GM12892 (cell line): ENCODE results near the gene ADARB2.

Source experiments
- DNase-seq: peaks from one replicate; pipeline ENCODE4 v3.0.0; 2011; ENCODE audit not compliant: insufficient read length
- FAIRE-seq: peaks from 2 replicates; lab custom pipeline; 2011; peaks lifted over from hg19 to GRCh38; lab: Jason Lieb, UNC
- POLR2A ChIP-seq: IDR thresholded peaks from 2 replicates; pipeline ENCODE4 v1.6.1; 2011; ENCODE audit warnings: low read depth, low read length, control low read depth
- POLR2AphosphoS5 ChIP-seq: IDR thresholded peaks from 2 replicates; pipeline ENCODE4 v1.6.1; 2011; ENCODE audit warnings: low read depth, low read length, control low read depth
- TAF1 ChIP-seq: IDR thresholded peaks from 2 replicates; pipeline ENCODE4 v1.6.1; 2011; ENCODE audit warnings: low read depth, mild to moderate bottlenecking, control low read depth, low read length, borderline replicate concordance

Gene ADARB2

DNA sequence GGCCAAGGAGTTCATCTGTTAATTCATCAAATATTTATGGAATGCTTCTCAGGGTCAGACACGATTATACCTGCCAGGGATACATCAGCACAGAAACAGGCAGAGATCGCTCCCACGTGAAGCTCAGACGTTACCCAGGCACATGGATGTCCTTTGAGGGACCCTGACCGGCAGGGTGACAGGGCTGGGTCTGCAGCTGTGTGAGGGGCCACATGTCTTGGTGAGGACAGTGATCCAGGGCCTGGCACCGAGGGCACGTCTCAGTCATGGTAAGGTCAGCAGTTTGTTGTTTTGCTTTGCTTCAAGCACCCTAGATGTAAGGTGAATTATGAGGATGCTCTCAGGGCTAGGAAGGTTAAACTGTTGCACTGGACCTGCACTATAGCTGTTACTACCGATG, 453.2 kb downstream of the ADARB2 start:
- no peak for FAIRE-seq
- no peak for TF ChIP-seq TAF1
- no peak for TF ChIP-seq POLR2AphosphoS5
- TF ChIP-seq POLR2A: no peak

DNA sequence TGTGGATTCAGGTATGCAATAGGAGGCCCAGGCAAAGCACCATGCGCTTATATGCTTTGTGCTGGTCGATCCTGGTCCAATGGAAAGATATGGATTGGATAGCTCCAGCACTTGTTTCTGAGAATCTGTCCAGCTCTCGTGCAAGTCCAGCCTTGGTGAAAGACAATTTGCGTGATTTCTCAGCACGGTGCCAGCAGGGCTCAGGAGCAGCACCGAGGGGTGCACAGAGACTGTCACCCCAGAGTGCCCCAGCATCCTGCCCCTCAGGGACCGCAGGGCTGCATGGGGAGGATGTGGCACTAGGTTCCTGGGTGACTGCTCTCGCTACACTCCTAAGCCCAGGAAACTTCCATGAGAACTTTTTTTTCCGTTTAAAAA, 455.9 kb downstream of the ADARB2 start:
- FAIRE-seq (no peak), DNase-seq (no peak)
- no peak for TF ChIP-seq TAF1
- no peak for TF ChIP-seq POLR2A
- no peak for TF ChIP-seq POLR2AphosphoS5

More for the DNA sequence above, 453.2 kb downstream of the ADARB2 start:
- DNase-seq: no peak

DNA sequence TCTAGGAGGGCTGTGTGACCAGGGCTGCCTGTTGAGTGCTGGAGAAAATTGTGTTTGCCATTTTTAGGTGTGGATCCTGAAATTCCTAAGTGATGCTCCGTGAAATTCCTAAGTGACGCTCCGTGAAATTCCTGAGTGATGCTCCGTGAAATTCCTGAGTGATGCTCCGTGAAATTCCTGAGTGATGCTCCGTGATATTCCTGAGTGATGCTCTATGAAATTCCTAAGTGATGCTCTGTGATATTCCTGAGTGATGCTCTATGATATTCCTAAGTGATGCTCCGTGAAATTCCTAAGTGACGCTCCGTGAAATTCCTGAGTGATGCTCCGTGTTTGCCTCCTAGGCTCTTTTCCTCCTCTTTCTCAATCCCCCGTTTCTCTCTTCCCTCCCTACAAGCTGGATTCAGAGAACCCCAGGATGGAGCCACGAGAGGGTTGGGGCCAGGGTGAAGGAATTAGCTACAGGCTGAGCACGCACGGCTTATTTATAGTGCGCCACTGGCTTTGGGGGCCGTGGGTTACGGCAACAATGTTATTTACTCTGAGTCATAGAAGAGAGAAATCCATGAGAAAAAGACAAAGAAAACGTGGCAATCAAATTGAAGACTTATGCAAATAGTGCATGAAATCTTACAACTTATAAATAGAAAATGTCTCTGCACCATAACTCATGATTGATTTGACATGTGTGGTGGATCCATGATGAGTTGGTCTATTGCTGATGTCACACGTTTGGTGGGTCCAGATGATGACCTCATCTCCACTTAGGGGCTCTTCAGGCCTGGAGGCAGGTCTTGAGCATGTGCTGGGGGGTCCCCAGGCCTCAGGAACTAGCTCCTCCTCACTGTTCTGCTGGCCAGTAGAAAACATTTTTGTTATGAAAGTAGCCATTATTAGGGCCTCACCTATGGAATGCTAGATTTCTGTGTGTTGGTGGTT, 456.6 kb downstream of the ADARB2 start:
- FAIRE-seq: no peak
- no peak for DNase-seq
- TF ChIP-seq POLR2A (no peak), TAF1 (no peak), POLR2AphosphoS5 (no peak)

DNA sequence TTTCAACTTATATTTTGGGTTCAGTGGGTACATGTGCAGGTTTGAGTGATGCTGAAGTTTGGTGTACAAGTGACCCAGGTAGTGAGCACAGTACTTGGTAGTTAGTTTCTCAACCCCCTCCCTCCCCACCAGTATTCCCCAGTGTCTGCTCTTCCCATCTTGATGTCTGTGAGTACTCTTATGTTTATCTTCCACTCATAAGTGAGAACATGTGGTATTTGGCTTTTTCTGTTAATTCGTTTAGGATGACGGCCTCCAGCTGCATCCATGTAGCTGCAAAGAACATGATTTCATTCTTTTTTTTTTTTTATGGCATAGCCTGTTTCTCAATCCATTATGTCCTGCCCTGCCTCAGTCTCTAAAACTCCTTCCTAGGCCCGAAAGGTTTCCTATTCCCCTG, 459.0 kb downstream of the ADARB2 start:
- FAIRE-seq: no peak

DNA sequence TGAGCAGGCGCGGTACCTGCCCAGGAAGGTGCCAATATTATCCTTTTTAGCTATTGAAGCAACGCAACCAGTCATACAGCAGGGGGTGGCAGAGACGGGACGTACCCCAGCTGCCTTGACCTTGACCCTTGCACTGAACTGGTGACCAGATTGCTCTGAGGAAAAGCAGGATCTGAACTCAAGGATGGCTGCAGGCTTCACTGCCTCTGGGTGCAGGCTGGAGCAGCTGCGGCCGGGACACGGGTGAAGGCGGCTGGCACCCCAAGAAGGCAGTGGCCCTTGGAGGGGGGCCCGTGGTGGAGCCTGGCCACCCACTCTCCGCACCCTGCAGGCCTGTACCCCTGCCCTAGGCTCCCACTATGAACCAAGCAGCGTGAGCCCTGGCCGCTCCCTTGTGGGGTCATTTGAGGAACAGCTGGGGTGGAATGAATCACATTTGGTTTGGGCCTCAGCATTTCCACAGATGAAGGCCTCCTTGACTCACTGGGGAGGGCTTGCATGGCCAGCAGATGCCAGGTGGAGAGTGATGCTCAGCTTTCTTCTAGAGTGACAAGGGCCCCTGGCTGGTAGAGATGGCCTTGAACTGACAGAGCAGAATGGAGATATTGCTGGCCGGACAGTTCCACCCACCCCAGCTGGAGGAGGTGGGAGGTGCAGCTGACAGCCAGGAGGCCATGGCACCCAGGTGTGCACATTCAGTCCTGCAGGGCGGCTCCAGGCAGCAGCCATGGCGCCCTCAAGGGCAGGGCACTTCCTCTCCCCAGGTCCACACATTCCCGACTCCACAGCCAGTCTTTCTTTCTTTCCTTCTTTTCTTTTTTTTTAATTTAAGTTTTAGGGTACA, 462.4 kb downstream of the ADARB2 start:
- FAIRE-seq: no peak

More for the DNA sequence above, 459.0 kb downstream of the ADARB2 start:
- TF ChIP-seq POLR2A (no peak), POLR2AphosphoS5 (no peak)
- DNase-seq: no peak

DNA sequence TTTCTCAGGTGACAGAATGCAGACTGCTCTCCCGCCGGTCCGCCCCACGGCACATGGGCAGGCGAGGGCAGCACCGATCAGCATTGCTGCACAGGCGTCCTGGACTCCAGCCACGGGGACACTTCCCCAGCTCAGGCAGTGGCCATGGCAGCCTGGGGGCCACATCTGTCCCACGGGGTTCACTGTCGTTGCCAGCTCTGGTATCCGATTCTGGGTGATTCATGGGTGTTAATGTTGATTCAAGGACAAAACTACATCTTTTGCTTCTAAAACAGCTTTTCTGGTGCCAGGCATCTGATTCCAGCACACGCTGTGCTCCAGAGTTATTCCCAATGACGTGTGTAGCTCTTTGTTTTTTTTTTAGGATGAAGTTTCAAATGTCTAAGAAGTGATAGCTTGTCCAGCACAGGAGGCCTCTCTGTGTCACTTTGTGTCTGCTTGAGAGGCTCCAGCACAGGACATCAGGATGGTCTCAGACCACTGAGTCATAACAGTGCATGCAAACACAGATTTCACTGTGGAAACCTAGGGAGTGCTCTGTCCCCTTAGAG, 463.1 kb downstream of the ADARB2 start:
- FAIRE-seq (no peak), DNase-seq (no peak)
- TF ChIP-seq TAF1 (no peak), POLR2A (no peak), POLR2AphosphoS5 (no peak)

More for the DNA sequence above, 462.4 kb downstream of the ADARB2 start:
- TF ChIP-seq POLR2A (no peak), POLR2AphosphoS5 (no peak), TAF1 (no peak)
- DNase-seq: no peak

DNA sequence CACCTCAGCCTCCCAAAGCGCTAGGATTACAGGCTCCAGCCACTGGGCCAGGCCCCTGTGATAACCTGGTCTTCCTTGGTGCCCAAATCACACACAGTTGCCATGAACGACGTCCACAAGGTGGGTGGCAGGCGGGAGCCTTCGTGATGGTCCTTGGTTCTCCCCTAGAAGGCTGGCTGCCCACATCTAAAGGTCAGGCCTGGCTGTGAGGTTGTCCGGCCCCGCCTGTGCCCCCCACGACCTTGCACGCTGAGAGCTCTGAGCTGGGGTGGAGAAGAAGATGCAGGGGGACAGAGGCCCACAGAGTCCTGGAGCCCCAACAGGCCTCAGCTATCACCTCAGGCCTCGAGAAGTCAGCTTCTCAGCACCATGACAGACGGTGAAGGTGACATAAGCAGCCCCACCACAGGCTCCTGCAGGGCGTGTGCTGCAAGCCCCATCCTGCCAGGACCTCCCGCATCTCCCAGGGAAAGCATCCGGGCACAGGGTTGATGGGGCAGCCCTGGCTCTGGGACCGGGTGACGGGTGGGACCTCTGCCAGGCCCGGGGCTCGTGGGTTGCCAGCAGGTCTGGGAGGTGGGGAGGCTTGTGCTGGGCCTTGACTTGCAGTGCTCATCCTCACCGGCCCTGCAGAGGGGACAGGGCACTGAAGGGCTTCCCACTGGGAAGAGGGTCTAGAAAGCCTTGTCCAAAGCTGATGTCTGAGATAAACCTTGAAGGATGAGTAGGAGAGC, 463.8 kb downstream of the ADARB2 start:
- TF ChIP-seq POLR2A (no peak), TAF1 (no peak)
- DNase-seq: no peak
- no peak for FAIRE-seq

DNA sequence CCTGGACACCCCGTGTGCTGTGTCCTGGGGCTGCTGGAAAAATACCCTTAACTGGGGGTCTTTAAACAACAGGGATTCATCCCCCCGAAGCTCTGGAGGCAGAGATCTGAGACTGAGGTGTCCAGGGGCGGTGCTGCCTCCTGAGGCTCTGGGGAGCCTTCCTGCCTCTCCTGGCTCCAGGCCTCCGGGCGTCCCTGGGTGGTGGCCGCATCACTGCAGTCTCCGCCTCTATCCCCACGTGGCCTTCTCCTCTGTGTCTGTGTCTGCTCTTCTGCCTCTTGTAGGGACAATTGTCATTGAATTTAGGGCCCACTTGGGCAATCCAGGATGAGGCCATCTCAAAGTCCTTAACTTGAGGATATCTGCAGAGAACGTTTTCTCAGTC, 464.6 kb downstream of the ADARB2 start:
- TF ChIP-seq POLR2A (no peak), TAF1 (no peak), POLR2AphosphoS5 (no peak)
- no peak for DNase-seq
- FAIRE-seq: no peak

DNA sequence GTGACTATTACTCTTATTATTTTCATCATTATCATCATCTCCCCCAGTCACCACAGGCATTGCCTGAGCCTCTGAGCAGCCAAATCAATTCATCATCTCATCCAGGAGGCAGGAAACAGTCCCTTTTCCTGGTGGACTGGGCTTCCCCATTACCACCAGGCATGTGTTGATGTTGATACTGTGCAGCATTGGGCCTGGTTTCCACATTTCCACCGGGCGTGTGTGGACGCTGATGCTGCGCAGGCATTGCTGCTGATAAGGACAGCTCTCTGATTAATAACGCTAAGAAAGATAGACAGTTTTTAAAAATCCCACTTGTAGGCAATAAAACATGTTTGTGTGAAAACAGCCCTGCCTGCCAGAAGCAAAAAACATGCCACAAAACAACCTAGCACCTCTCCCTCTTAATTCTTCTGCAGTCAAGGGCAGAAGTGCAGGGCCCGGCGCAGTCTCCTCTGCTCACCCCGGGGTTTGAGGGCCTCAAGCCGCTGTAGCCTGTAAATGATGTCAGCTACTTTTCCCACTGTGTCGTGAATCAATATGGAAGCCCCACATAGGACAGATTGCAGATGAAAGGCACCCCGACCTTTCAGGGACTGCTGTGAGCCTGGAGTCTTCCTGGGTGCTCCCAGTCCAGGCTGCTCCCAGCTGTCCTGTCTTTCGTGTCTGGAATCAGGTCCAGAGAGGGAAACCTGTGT, 465.1 kb downstream of the ADARB2 start:
- DNase-seq (no peak), FAIRE-seq (no peak)
- TF ChIP-seq TAF1: no peak
- no peak for TF ChIP-seq POLR2AphosphoS5
- no peak for TF ChIP-seq POLR2A

DNA sequence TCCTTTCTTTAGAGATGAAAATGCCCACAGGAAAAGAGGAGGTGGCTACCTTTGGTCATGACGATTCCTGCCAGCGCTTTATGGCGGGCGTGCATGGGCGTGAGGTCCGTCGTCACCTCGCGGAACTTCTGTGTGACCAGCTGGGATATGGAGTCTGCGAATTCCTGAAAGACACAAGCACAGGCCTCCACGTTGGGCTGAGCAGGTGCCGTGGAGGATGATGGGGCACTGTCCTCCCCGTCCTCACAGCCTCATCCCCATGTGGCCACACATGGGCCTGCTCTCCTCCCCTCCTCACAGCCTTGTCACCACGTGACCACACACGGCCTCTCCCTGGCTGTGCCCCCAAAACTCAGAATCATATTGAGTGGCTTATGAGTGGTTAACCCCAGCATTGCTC, 466.4 kb downstream of the ADARB2 start:
- FAIRE-seq (no peak), DNase-seq (no peak)
- TF ChIP-seq TAF1 (no peak), POLR2A (no peak), POLR2AphosphoS5 (no peak)

DNA sequence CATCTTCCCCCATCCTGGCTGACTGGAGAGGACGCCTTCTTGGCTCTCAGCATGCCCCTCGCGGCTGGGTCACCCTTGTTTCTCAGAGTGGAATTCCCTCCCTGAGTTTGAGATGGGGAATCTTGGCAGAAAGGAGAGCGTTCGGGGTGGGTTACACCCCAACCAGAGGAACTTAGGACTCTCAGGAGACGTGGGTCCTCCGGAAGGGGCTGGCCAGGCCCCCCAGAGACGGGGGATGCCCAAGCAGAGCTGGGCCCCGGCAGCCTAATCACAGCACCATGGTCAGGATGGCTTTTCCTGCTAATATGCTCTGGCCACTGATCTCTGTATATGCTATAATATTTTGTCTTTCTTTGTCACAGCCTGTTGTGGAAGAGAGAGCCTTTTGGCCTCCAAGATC, 466.8 kb downstream of the ADARB2 start:
- DNase-seq (no peak), FAIRE-seq (no peak)
- no peak for TF ChIP-seq TAF1
- TF ChIP-seq POLR2A: no peak
- no peak for TF ChIP-seq POLR2AphosphoS5
